Mesothelial cell of epicardium (in vitro differentiated cells): Measurements from ENCODE around the gene TANGO2. TPM values are rescaled to one million over a fixed set of nuclear protein-coding genes. Genes with fewer than 3 reads are reported as not detected.

ENCODE experiments used
- DNase-seq, 2 experiments: peaks; one replicate each; pipeline ENCODE4 v3.0.0; 2021; ENCODE audit warnings: low spot score in 2 of 2; ENCODE audit not compliant: unreplicated experiment in 2 of 2
- H3K27ac Mint-ChIP-seq: 2 replicates; pipeline ENCODE4 v1.8.0; 2021; ENCODE audit warnings: mixed read lengths
- H3K27me3 Mint-ChIP-seq: 2 replicates; pipeline ENCODE4 v1.8.0; 2021; ENCODE audit warnings: low read depth, mixed read lengths
- H3K36me3 Mint-ChIP-seq: 2 replicates; pipeline ENCODE4 v1.8.0; 2021; ENCODE audit warnings: mixed read lengths
- H3K4me1 Mint-ChIP-seq: 2 replicates; pipeline ENCODE4 v1.8.0; 2021; ENCODE audit warnings: mixed read lengths
- H3K4me3 Mint-ChIP-seq: 2 replicates; pipeline ENCODE4 v1.8.0; 2021; ENCODE audit warnings: mild to moderate bottlenecking, moderate library complexity, mixed read lengths
- H3K9me3 Mint-ChIP-seq: 2 replicates; pipeline ENCODE4 v1.8.0; 2021; ENCODE audit warnings: mixed read lengths
- total RNA-seq: library from RNA; stranded (reverse); gene quantifications from 3 replicates; pipeline ENCODE4 v1.2.1, GENCODE V29; 2021
- TF ChIP-seq, protein P1 (sequence below): fragments of 200-600 bp; sonication (generic); IDR thresholded peaks from one replicate; pipeline ENCODE4 v1.5.0; 2021; ENCODE audit warnings: antibody characterized with exemption; ENCODE audit not compliant: unreplicated experiment

Gene TANGO2
- total RNA-seq, 1 donor from 2014 or later: 15.6 TPM

DNA sequence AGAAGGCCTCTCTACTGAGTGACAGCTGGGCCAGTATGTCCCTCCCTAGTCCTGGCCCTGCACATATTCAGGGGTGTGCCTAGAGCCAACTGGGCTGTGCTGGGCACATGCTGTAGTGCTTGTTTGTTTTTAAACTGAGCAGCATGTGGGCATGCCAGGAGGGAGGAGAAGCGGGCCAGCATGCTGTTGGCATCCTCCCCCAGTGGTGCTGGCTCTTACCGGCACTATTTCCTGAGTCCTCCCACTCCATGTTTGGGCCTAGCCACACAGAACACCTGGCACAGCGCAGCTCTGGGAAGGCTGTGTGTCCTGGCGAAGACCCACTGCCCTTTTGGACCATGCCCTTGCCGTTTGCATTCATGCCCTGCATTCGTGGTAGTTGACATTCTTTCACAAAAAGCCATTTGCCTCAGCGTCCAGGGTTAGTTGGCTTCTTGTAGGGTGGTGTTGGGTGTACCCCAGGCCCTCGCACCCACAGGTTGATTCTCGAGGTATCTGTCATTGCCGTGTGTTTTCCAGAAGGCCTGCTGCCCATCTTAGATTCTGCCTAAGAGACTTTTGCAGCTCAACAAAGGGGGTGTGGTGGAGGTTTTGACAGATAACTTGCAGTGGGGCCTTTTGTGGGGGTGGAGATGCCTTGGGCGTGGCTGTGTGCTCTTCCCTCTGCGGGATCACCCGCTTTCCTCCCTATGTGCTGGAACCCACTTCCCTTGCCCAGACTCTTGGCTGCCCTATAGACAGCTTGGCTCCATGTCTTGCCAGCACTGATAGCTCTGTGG lies 72.7 kb downstream of the TANGO2 start:
- H3K36me3 Mint-ChIP-seq: peaks cover 76% of the 10 kb centered on the region
- H3K27me3 Mint-ChIP-seq: no peaks in the 10 kb centered on the region
- DNase-seq: no peak
- H3K9me3 Mint-ChIP-seq: peaks cover 19% of the 10 kb centered on the region
- no peak overlapping the region for H3K4me3 Mint-ChIP-seq
- H3K27ac Mint-ChIP-seq: no peak overlapping the region
- H3K4me1 Mint-ChIP-seq: no peaks in the 10 kb centered on the region
- TF ChIP-seq, protein P1, sequence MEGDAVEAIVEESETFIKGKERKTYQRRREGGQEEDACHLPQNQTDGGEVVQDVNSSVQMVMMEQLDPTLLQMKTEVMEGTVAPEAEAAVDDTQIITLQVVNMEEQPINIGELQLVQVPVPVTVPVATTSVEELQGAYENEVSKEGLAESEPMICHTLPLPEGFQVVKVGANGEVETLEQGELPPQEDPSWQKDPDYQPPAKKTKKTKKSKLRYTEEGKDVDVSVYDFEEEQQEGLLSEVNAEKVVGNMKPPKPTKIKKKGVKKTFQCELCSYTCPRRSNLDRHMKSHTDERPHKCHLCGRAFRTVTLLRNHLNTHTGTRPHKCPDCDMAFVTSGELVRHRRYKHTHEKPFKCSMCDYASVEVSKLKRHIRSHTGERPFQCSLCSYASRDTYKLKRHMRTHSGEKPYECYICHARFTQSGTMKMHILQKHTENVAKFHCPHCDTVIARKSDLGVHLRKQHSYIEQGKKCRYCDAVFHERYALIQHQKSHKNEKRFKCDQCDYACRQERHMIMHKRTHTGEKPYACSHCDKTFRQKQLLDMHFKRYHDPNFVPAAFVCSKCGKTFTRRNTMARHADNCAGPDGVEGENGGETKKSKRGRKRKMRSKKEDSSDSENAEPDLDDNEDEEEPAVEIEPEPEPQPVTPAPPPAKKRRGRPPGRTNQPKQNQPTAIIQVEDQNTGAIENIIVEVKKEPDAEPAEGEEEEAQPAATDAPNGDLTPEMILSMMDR: no peak

DNA sequence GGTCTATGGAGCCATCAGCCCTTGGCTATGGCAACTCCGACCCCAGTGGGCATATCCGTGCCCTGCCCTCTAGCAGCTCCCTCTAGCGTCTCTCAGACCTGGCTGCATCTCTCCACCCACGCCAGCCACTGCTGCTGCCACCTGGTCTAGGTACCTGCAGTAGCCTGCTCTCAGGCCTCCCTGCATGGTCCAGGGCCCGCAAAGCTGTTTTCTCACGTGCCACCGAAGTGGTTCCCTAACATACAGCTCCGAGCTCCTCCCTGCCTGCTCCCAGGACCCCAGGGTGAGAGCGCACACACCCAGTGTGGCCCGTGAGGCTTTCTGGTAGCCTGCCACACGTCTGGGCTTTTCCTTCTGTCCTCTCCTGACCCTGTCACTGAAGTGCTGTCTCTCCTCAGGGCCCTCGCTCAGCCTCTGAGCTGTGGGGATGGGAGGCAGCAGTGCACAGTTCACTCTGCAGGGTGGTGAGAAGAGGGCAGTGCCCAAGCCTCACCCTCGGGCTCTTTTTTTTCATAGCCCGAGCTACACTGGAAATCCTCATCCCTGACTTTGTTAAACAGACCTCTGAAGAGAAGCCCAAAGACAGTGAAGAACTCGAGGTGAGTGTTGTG lies 73.4 kb downstream of the TANGO2 start:
- Mint-ChIP-seq H3K9me3 (peaks cover 19% of the 10 kb centered on the region), H3K36me3 (peaks cover 75% of the 10 kb centered on the region), H3K27ac (no peak overlapping the region), H3K27me3 (no peaks in the 10 kb centered on the region), H3K4me3 (no peak overlapping the region), H3K4me1 (no peaks in the 10 kb centered on the region)
- TF ChIP-seq, protein P1: no peak
- DNase-seq: no peak

DNA sequence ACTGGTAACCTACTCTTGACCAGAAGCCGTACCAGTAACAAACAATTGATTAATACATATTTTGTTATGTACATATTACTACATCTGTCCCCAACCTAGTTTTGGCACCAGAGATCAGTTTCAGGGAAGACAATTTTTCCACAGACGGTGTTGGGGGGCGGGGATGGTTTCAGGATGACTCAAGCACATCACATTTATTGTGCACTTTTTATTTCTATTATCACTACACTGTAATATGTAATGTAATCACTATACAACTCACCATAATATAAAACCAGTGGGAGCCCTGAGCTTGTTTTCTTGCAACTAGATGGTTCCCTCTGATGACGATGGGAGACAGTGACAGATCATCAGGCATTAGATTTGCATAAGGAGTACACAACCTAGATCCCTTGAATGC lies 74.6 kb downstream of the TANGO2 start:
- peaks cover 19% of the 10 kb centered on the region for H3K9me3 Mint-ChIP-seq
- no peaks in the 10 kb centered on the region for H3K4me1 Mint-ChIP-seq
- no peaks in the 10 kb centered on the region for H3K27me3 Mint-ChIP-seq
- H3K27ac Mint-ChIP-seq: no peak overlapping the region
- H3K36me3 Mint-ChIP-seq: peaks cover 79% of the 10 kb centered on the region
- no peak for DNase-seq
- TF ChIP-seq, protein P1: no peak
- no peak overlapping the region for H3K4me3 Mint-ChIP-seq

DNA sequence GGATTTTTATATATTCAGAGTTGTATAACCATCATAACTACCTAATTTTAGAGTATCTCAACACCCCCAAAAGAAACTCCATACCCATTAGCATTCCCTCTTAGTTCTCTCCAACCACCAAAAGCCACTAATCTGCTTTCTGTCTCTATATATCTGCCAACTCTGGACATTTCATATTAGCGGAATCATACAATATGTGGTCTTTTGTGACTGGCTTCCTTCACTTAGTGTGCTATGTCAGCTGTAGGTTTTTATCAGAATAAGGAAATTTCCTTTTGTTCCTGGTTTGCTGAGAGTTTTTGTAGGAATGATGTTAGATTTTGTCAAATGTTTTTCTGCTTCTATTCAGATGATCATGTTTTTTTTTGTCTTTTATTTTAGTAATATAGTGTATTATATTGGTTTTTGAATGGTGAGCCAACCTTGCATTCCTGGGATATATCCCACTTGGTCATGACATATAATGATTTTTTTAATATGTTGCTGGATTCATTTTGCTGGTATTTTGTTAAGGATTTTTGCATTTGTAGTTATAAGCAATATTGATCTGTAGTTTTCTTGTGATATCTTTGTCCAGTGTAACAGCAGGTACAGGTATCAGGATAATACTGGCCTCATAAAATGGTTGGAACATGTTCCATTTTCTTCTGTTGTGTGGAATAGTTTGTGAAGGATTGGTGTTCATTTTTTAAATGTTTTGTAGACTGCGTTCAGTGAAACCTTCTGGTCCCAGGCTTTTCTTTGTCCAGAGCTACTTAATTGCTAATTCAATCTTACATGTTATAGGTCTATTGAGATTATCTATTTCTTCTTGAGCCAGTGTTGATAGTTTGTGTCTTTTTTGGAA lies 75.9 kb downstream of the TANGO2 start:
- DNase-seq: no peak
- Mint-ChIP-seq H3K4me3 (no peak overlapping the region), H3K4me1 (no peaks in the 10 kb centered on the region), H3K27me3 (no peaks in the 10 kb centered on the region), H3K27ac (no peak overlapping the region), H3K36me3 (peaks cover 66% of the 10 kb centered on the region), H3K9me3 (peaks cover 19% of the 10 kb centered on the region)
- TF ChIP-seq, protein P1: no peak

DNA sequence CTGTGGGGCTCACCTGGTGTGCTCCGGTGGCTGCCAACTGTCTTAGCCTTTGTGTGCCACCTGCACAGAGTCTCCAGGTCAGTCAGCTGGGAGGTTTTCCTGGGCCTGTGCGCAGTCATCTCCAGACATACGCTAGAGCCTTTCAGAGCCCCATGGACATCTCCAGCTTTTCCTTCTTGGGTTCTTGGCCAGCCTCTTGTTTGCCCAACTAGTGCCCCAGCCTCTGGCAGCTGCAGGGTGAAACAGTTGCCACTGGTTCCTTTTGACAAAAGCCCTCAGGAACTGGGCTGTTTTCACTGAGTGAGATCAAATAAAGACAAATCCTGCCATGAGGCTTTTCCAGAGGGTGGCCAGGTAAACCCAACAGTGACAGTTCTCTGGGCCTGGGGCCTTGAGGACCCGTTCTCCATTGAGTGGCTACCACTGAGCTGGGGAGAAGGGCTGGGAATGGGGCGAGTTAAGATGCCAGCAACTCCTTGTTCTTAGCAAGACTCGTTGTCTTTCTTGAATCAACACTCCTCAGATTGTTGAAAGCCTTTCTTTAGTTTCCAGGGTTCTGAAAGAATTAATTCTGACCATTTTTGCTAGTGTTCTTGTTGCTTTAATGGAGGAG lies 78.3 kb downstream of the TANGO2 start:
- no peak overlapping the region for H3K4me3 Mint-ChIP-seq
- DNase-seq: no peak
- TF ChIP-seq, protein P1: no peak
- H3K36me3 Mint-ChIP-seq: peaks cover 57% of the 10 kb centered on the region
- no peaks in the 10 kb centered on the region for H3K27me3 Mint-ChIP-seq
- H3K27ac Mint-ChIP-seq: no peak overlapping the region
- peaks cover 19% of the 10 kb centered on the region for H3K9me3 Mint-ChIP-seq
- H3K4me1 Mint-ChIP-seq: no peaks in the 10 kb centered on the region
